Effector memory CD8-positive, alpha-beta T cell (primary cell): ENCODE results near the gene MIB1.
"Not testable (repeated sequence)": the region's sequence is repeated elsewhere in the genome, so short reads cannot be mapped to it uniquely, and the experiment has no call there.

Experiments used
- ATAC-seq: fragments of 150-1000 bp; cut with Tn5 transposase; replicated peaks from 2 replicates; pipeline ENCODE4 v1.10.0; 2021; ENCODE audit warnings: mild to moderate bottlenecking, moderate library complexity
- DNase-seq, 3 experiments: peaks; one replicate each; pipeline ENCODE4 v3.0.0; 2021
- H3K27ac Mint-ChIP-seq, 2 donors: one replicate each; pipeline ENCODE4 v1.8.0; 2022; ENCODE audit warnings: mild to moderate bottlenecking in 2 of 2, mixed read lengths in 2 of 2, moderate library complexity in 2 of 2
- H3K27me3 Mint-ChIP-seq, 2 donors: one replicate each; pipeline ENCODE4 v1.8.0; 2022; ENCODE audit warnings: mixed read lengths in 2 of 2
- H3K36me3 Mint-ChIP-seq: one replicate; pipeline ENCODE4 v1.8.0; 2022; ENCODE audit warnings: mild to moderate bottlenecking, moderate library complexity, mixed read lengths; ENCODE audit not compliant: insufficient read depth
- H3K4me1 Mint-ChIP-seq, 2 donors: one replicate each; pipeline ENCODE4 v1.8.0; 2022; ENCODE audit warnings: low read depth in 2 of 2, mixed read lengths in 2 of 2
- H3K4me3 Mint-ChIP-seq, 2 donors: one replicate each; pipeline ENCODE4 v1.8.0; 2022; ENCODE audit warnings: mild to moderate bottlenecking in 2 of 2, mixed read lengths in 2 of 2, moderate library complexity in 2 of 2
- H3K9me3 Mint-ChIP-seq, 2 donors: one replicate each; pipeline ENCODE4 v1.8.0; 2022; ENCODE audit warnings: mixed read lengths in 2 of 2

The MIB1 gene

GRCh38 chr18:21759836-21760235 is 19.2 kb downstream of the MIB1 start:
- H3K27me3 Mint-ChIP-seq: no peaks in the 10 kb centered on the region
- H3K9me3 Mint-ChIP-seq: no peaks in the 10 kb centered on the region
- H3K36me3 Mint-ChIP-seq: no peaks in the 10 kb centered on the region
- no peak for ATAC-seq
- no peak overlapping the region for H3K27ac Mint-ChIP-seq
- DNase-seq: no peak
- H3K4me3 Mint-ChIP-seq: no peak overlapping the region
- H3K4me1 Mint-ChIP-seq: peaks cover 11 to 30% of the 10 kb centered on the region in 2 donors

GRCh38 chr18:21760321-21760720 is 19.7 kb downstream of the MIB1 start:
- ATAC-seq (no peak), DNase-seq (no peak)
- H3K27ac Mint-ChIP-seq: no peak overlapping the region
- H3K9me3 Mint-ChIP-seq: no peaks in the 10 kb centered on the region
- H3K4me1 Mint-ChIP-seq: peaks cover 11 to 30% of the 10 kb centered on the region in 2 donors
- H3K4me3 Mint-ChIP-seq: no peak overlapping the region
- no peaks in the 10 kb centered on the region for H3K27me3 Mint-ChIP-seq
- H3K36me3 Mint-ChIP-seq: no peaks in the 10 kb centered on the region

GRCh38 chr18:21761471-21762115 is 21.0 kb downstream of the MIB1 start:
- peaks cover 4% of the 10 kb centered on the region for H3K36me3 Mint-ChIP-seq
- DNase-seq (no peak), ATAC-seq (no peak)
- H3K4me1 Mint-ChIP-seq: peaks cover 11 to 30% of the 10 kb centered on the region in 2 donors
- no peaks in the 10 kb centered on the region for H3K27me3 Mint-ChIP-seq
- H3K27ac Mint-ChIP-seq: peak overlapping the region in 1 of 2 donors; percentile 65
- H3K4me3 Mint-ChIP-seq: peak overlapping the region in 1 of 2 donors; percentile 31
- H3K9me3 Mint-ChIP-seq: no peaks in the 10 kb centered on the region

GRCh38 chr18:21762181-21762772 is 21.7 kb downstream of the MIB1 start:
- H3K27me3 Mint-ChIP-seq: no peaks in the 10 kb centered on the region
- no peaks in the 10 kb centered on the region for H3K9me3 Mint-ChIP-seq
- H3K4me1 Mint-ChIP-seq: peaks cover 11 to 30% of the 10 kb centered on the region in 2 donors
- H3K4me3 Mint-ChIP-seq: no peak overlapping the region
- H3K36me3 Mint-ChIP-seq: peaks cover 8% of the 10 kb centered on the region
- ATAC-seq: no peak
- H3K27ac Mint-ChIP-seq: no peak overlapping the region
- no peak for DNase-seq

GRCh38 chr18:21763846-21764646 is 23.5 kb downstream of the MIB1 start:
- ATAC-seq: no peak
- H3K4me3 Mint-ChIP-seq: no peak overlapping the region
- no peaks in the 10 kb centered on the region for H3K27me3 Mint-ChIP-seq
- no peak for DNase-seq
- H3K4me1 Mint-ChIP-seq: peaks cover 11 to 23% of the 10 kb centered on the region in 2 donors
- H3K36me3 Mint-ChIP-seq: peaks cover 16% of the 10 kb centered on the region
- no peak overlapping the region for H3K27ac Mint-ChIP-seq
- H3K9me3 Mint-ChIP-seq: no peaks in the 10 kb centered on the region

GRCh38 chr18:21769206-21769605 is 28.6 kb downstream of the MIB1 start:
- Mint-ChIP-seq H3K9me3 (no peaks in the 10 kb centered on the region), H3K27ac (no peak overlapping the region), H3K4me1 (peaks cover 2 to 3% of the 10 kb centered on the region in 2 donors), H3K27me3 (no peaks in the 10 kb centered on the region), H3K36me3 (peaks cover 38% of the 10 kb centered on the region), H3K4me3 (no peak overlapping the region)
- ATAC-seq: no peak
- no peak for DNase-seq

- Mint-ChIP-seq H3K4me3 (no peak overlapping the region), H3K27ac (no peak overlapping the region), H3K4me1 (peaks cover 1 to 4% of the 10 kb centered on the region in 2 donors), H3K9me3 (no peaks in the 10 kb centered on the region), H3K27me3 (no peaks in the 10 kb centered on the region), H3K36me3 (peaks cover 27% of the 10 kb centered on the region)
- ATAC-seq (no peak), DNase-seq (no peak)
These were observed 34.1 kb downstream of the MIB1 start for GRCh38 chr18:21774722-21775121.

GRCh38 chr18:21777814-21778213 is 37.2 kb downstream of the MIB1 start:
- peaks cover 0 to 4% of the 10 kb centered on the region in 2 donors for H3K4me1 Mint-ChIP-seq
- H3K27me3 Mint-ChIP-seq: no peaks in the 10 kb centered on the region
- ATAC-seq (no peak), DNase-seq (no peak)
- peaks cover 25% of the 10 kb centered on the region for H3K36me3 Mint-ChIP-seq
- H3K9me3 Mint-ChIP-seq: no peaks in the 10 kb centered on the region
- H3K27ac Mint-ChIP-seq: peak overlapping the region; percentile 28 to 38
- no peak overlapping the region for H3K4me3 Mint-ChIP-seq

- peaks cover 1 to 4% of the 10 kb centered on the region in 2 donors for H3K4me1 Mint-ChIP-seq
- ATAC-seq: no peak
- H3K4me3 Mint-ChIP-seq: no peak overlapping the region
- peaks cover 37% of the 10 kb centered on the region for H3K36me3 Mint-ChIP-seq
- peaks cover 5 to 20% of the 10 kb centered on the region in 2 donors for H3K9me3 Mint-ChIP-seq
- H3K27me3 Mint-ChIP-seq: no peaks in the 10 kb centered on the region
- no peak for DNase-seq
- no peak overlapping the region for H3K27ac Mint-ChIP-seq
These were observed 45.9 kb downstream of the MIB1 start for GRCh38 chr18:21786526-21786925.

- not testable (repeated sequence) for H3K4me1 Mint-ChIP-seq, DNase-seq, H3K4me3 Mint-ChIP-seq, ATAC-seq, H3K9me3 Mint-ChIP-seq, H3K27me3 Mint-ChIP-seq
- Mint-ChIP-seq H3K36me3 (peaks cover 15% of the 10 kb centered on the region), H3K27ac (peak overlapping the region in 1 of 2 donors; percentile 89)
These were observed 55.5 kb downstream of the MIB1 start for GRCh38 chr18:21796089-21796488.

- Mint-ChIP-seq H3K36me3 (peaks cover 12% of the 10 kb centered on the region), H3K4me3 (no peak overlapping the region), H3K27ac (no peak overlapping the region), H3K4me1 (peaks cover 0 to 5% of the 10 kb centered on the region in 2 donors), H3K27me3 (no peaks in the 10 kb centered on the region), H3K9me3 (no peaks in the 10 kb centered on the region)
- DNase-seq (no peak), ATAC-seq (no peak)
These were observed 57.5 kb downstream of the MIB1 start for GRCh38 chr18:21798126-21798525.

- Mint-ChIP-seq H3K4me3 (no peak overlapping the region), H3K27ac (peak overlapping the region in 1 of 2 donors; percentile 19)
These were observed 59.1 kb downstream of the MIB1 start for GRCh38 chr18:21799721-21800120.

GRCh38 chr18:21803495-21803894 is 62.9 kb downstream of the MIB1 start:
- Mint-ChIP-seq H3K4me1 (peaks cover 0 to 5% of the 10 kb centered on the region in 2 donors), H3K27ac (peak overlapping the region in 1 of 2 donors; percentile 69), H3K4me3 (no peak overlapping the region), H3K27me3 (no peaks in the 10 kb centered on the region), H3K9me3 (no peaks in the 10 kb centered on the region), H3K36me3 (peaks cover 23% of the 10 kb centered on the region)
- no peak for ATAC-seq
- no peak for DNase-seq

More at GRCh38 chr18:21799721-21800120, 59.1 kb downstream of the MIB1 start:
- Mint-ChIP-seq H3K36me3 (peaks cover 16% of the 10 kb centered on the region), H3K9me3 (no peaks in the 10 kb centered on the region), H3K27me3 (no peaks in the 10 kb centered on the region), H3K4me1 (peaks cover 0 to 5% of the 10 kb centered on the region in 2 donors)
- no peak for DNase-seq
- no peak for ATAC-seq
